GM21447 (cell line): ENCODE measurements around the gene GNG8.

Experiments used
- ATAC-seq: cut with Tn5 transposase; IDR thresholded peaks from one replicate; pipeline ENCODE4 v1.9.1; 2021; ENCODE audit not compliant: unreplicated experiment

The GNG8 gene

DNA sequence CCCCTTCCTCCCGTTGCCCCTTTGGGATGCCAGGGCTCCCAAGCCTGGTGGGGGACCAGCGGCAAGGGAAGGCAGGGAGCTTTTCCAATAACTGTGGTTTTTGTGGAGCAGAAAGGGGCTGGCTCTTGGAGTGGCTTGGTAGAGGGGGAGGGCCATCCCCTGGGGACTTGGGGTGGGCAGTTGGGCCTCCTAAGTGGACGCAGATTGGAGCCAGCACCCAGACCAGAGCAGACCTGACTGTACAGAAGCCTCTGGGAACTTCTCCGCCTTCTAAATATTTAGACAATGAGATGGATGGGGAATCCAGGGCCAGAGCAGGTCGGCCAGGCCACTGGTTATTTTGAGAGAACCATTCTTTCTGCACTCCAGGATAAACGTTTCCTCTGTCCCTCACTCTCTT, 15.3 kb downstream of the GNG8 start:
- ATAC-seq, result no peak

DNA sequence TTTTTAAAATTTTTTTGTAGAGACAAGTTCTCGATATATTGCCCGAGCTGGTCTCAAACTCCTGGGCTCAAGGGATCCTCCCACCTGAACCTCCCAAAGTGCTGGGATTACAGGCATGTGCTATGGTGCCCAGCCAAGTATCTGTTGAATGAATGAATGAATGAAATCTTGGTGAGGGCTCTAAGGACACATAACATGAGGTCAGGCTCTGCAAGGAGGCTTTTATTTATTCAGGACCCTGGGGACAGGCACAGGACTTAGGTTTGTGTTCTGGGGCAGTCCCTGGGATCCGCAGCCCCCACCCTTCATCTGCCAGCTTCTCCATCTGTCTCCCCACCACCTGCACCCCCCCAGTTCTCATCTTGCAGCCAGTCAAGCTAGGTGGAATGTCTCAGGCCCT, 15.7 kb downstream of the GNG8 start:
- ATAC-seq, result no peak

DNA sequence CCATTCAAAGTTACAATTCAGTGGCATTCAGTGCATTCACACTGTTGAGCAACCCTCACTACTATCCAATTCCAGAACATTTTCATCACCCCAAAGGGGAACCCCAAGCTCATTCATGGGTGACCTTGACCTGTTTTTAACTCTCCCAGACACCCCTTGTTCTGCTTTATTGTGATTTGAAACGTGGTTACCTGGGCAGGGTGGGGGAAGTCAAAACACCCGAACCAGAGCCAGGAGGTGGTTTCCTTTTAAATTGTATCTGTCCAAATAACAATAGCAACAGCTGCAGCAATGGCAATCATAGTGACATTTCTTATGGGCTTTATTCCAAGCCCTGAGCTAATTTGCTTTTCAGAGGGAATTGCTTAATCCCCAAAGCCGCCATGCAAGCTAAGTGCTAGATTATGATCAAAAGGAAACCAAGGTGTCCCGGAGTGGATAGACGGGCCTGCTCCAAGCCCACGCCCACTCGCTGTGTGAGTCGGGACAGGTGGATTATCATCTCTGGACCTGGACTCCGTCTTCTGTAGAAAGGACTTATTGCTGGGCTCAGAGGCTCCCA, 17.3 kb downstream of the GNG8 start:
- ATAC-seq, result no peak

DNA sequence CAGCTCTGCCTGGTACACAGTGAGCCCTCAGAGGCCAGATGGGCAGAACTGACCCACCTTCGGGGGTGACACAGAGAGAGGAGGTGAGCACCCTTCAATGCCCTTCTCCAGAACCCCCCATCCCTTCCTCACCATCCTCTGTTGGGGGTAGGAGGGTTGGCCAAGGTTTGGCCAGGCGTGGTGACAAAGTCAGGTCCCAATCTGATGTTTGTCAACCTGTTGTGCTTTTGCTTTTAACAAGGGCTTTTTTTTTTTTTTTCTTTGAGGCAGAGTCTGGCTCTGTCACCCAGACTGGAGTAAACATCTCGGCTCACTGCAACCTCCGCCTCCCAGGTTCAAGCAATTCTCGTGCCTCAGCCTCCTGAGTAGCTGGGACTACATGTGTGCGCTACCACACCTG, 18.4 kb downstream of the GNG8 start:
- ATAC-seq, result no peak

DNA sequence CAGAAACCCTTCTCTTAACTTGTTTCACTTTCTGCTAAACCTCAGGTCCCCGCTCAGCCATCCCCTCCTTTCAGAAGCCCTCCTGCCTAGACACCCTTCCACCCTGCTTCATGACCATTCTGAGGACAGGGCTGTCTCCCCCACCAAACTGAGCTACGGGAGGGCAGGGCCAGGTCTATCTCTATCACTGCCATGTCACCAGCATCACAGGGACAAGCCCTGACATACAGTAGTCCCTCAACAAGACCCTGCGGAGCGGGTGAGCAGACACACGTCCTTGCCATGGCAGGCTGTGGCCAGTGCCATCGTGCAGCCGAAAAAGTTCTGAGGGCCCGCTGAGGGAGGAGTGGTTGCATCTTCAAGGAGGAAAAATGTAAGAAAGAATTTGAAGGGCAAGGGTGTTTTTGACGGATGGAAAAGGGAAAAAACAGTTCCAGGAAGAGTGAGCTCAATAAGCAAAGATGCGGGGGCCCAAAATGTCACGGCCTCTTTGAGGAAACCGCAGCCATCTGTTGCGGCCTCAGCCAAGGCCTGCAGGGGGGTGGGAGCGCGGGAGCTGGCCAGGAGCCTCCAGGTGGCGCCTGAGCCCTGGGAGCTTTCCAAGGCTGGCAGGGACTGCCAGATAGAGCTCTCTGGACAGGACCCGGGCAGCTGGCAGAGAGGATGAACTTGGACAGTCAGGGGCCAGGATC, 19.2 kb downstream of the GNG8 start:
- ATAC-seq, result no peak

DNA sequence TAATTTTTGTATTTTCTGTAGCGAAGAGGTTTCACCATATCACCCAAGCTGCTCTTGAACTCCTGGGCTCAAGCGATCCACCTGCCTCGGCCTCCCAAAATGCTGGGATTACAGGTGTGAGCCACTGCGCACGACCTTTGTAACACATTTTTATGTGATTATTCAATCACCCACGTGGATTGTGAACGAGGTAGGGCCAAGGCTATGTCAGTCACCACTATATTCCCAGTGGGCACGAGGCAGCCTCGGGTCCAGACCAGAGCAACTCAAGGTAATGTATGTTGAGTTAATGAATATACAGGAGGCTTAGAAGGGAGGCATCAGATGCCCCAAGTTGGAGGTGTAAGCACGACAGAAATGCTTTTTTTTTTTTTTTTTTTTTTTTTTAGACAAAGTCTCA, 20.0 kb downstream of the GNG8 start:
- no peak for ATAC-seq

DNA sequence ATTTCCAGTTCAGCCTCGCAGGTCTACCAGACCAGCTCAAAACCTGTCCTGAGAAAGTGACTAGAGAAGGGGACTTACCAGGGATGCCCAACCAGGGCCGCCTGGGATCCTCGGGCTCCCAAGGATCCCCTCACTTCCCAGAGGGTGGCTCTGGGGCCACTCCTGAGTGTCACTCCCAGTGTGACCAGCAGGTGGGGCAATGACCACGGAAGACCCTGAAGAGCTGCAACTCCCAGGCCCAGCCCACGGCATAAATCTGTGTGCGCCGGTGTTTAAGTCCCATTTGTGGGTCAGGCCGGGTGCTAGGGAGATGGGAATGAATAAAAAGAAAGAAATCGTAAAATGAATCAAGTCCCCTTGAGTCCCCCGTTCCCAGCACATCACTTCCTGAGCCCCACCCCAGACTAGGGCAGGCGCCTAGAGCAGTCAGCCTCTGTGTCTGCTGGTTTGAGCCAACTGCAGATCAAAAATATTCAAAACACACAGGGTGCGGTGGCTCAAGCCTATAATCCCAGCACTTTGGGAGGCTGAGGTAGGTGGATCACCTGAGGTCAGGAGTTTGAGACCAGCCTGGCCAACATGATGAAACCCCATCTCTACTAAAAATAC, 21.8 kb downstream of the GNG8 start:
- no peak for ATAC-seq

DNA sequence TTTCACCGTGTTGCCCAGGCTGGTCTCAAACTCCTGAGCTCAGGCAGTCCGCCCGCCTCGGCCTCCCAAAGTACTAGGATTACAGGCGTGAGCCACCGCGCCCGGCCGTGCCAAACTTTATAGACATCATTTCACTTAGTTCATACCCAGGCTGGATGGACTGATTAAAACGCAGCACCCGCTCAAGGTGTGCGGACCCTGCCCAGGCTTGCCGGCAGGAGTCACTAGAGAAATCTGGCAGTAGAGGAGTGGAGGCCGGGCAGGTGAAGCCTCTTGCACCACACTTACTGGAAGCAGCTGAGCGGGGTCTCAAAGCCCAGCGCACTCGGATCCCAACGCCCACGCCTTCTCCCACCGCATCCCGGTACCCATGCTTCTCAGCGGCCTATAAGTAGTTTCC, 22.5 kb downstream of the GNG8 start:
- no peak for ATAC-seq

DNA sequence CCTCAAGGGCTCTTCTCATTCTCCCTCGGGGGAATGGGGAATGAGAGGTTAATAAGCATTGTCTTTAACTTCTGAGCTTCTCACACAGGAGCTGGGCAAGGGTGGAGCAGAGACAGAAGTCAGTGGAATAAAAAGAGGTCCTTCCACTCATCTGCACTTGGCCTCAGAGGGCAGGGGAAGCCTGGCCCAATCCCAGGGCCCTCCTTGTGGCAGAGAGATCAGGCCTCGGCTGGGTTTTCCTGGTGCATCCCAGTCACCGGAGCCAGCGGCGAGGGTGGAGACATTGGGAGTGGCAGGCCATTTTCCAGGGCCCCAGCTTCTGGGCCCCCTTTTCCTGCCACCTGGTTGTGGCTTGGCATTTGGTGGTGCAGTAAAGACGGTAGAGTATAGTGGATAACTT, 24.2 kb downstream of the GNG8 start:
- no peak for ATAC-seq

DNA sequence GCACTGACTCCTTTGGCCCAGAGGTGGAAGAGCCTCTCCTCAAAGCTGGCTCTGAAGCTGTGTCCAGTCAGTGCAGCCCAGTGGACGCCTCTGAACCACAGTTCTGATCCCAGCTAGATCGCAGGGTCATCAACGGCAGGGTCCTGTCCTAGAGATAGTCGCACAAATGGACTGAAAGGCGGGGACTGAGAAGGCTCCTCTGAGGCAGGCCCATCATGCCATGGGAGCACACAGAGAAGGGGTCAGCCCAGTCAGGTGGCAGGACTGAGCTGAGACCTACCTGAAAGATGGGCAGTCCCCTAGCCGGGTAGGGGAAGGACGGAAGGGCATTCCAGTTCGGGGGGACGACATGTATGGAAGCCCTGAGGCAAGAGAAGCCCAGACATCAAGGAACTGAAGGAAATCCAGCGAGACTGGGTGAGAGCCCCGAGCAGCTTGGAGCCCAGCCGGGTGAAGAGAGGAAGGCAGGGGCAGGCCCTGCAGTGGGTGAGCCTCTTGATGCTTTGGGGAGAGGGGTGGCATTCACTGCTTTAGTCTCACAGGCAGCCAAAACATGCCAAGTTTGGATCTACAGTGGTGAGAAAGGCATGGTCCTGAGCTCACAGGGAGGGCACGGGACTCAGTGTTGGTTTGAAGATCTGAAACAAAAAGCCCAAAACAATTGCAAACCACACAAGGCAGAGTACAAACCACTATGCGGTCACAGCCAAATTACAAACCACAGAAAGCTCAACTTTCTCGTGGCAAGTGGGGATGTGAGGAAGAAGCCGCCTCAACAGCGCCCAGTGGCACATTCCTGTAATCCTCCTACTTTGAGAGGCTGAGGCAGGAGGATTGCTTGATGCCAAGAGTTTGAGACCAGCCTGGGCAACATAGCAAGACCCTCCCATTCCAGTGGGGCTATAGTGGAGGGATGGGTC, 24.9 kb downstream of the GNG8 start:
- ATAC-seq, result no peak

DNA sequence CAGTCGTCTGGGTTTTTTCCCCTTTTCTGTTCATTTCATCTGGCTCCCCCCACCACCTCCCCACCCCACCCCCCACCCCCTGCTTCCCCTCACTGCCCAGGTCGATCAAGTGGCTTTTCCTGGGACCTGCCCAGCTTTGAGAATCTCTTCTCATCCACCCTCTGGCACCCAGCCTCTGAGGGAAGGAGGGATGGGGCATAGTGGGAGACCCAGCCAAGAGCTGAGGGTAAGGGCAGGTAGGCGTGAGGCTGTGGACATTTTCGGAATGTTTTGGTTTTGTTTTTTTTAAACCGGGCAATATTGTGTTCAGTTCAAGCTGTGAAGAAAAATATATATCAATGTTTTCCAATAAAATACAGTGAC, 25.6 kb downstream of the GNG8 start:
- no peak for ATAC-seq

DNA sequence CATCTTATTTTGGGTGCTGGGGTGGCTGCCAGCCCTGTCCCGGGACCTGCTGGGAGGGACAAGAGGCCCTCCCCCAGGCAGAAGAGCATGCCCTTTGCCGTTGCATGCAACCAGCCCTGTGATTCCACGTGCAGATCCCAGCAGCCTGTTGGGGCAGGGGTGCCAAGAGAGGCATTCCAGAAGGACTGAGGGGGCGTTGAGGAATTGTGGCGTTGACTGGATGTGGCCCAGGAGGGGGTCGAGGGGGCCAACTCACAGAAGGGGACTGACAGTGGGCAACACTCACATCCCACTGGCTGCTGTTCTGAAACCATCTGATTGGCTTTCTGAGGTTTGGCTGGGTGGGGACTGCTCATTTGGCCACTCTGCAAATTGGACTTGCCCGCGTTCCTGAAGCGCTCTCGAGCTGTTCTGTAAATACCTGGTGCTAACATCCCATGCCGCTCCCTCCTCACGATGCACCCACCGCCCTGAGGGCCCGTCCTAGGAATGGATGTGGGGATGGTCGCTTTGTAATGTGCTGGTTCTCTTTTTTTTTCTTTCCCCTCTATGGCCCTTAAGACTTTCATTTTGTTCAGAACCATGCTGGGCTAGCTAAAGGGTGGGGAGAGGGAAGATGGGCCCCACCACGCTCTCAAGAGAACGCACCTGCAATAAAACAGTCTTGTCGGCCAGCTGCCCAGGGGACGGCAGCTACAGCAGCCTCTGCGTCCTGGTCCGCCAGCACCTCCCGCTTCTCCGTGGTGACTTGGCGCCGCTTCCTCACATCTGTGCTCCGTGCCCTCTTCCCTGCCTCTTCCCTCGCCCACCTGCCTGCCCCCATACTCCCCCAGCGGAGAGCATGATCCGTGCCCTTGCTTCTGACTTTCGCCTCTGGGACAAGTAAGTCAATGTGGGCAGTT, 26.2 kb downstream of the GNG8 start:
- ATAC-seq, result no peak

DNA sequence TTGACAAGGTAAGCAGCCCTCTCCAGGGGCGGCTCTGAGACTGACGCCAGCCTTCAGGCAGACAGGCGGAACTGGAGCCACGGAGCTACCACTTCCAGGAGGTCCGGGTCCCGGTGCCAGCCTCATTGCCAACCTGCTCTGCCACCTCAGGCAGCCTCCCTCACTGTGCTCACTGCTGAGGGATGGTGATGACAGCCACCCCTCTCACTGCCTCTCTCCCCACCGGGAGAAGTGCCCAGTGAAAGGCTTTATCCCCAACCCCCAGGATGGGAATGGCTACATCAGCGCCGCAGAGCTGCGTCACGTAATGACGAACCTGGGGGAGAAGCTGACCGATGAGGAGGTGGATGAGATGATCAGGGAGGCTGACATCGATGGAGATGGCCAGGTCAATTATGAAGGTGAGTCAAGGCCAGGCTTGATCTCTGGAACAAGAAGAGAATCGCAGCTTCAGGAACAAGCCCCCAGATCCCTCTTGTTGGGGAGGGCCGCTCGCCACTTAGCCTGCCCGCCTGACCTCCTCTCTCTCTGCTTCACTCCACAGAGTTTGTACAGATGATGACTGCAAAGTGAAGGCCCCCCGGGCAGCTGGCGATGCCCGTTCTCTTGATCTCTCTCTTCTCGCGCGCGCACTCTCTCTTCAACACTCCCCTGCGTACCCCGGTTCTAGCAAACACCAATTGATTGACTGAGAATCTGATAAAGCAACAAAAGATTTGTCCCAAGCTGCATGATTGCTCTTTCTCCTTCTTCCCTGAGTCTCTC, 27.2 kb downstream of the GNG8 start:
- ATAC-seq, result no peak

DNA sequence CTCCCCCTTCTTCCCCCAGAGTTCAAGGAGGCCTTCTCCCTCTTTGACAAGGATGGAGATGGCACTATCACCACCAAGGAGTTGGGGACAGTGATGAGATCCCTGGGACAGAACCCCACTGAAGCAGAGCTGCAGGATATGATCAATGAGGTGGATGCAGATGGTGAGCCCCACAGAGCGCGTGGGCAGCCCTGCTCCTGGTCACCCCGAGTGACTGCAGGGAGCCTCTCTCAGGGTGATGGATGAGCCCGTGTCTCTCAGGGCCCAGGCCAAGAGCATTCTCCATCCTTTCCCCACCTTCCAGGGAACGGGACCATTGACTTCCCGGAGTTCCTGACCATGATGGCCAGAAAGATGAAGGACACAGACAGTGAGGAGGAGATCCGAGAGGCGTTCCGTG, 27.8 kb downstream of the GNG8 start:
- no peak for ATAC-seq

DNA sequence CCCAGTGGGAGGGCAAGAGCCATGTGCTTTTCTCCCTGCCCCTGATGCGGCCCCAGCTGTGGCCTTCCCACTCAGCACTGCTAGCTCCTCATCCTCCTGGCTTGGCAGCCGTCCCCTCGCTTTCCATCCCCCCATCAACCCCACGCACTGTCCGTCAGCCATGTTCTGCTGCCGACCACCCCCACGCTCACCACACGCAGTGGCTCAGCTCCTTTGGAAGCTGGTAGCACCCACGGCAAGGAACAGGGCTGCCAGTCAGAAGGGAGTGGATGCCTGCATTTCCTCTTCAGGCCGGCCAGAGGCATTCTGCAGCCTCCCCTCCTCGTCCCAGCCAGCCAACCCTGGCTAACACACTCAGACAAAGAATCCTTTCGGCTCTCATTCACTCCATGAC, 28.6 kb downstream of the GNG8 start:
- no peak for ATAC-seq

DNA sequence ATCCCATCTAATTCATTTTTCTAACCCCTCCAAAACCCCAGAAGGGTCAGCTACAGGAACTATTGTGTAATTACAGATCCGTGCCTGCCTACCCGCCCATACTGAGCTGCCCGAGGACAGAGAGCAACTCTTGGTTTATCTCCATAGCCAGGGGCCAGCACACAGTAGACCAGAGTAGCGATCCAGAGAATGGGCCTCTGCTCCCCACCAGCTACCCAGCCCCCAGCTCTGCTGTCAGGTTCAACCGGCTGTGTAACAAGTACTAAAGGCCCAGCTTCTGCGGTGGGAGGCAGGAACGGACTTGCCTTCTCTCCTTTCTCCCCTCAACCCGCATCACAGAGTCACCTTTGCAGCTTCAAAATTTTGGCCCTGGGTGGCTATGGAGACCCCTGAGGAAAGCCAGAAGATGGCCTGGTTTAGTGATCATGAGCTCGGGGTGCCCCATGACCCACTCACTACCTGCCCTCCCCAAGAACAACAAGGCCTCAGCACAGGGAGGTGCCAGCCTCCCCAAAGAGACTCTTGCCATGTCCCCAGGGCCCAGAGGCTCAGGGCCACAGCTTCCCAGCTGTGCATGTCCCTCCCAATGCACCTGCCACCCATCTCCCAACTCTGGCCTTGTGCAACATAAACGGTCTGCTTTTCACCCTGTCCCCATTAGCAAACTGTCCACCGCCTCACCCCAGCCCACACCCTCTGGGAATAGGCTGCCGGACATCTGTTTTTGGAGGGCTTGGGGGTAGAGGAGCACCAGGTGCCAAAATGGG, 29.1 kb downstream of the GNG8 start:
- ATAC-seq, result no peak

DNA sequence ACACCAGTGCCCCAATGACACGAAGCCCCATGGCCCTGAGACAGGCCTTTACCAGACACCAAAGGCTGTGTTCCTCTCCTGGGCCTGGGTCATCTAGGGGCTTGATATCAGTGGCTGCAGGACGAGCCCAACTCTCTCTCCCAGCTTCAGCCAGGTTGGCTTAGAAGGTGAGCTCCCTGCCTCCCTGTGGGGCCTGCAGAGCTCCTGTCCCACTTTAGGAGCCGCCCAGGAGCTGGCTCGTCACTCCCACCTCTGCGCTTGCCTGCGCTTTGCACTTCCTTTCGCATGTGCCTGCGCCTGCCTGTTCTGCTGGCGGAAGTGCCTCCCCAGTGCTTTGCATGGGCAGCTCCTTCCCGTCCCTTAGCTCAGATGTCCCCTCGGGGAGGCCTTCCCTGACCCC, 30.0 kb downstream of the GNG8 start:
- no peak for ATAC-seq

DNA sequence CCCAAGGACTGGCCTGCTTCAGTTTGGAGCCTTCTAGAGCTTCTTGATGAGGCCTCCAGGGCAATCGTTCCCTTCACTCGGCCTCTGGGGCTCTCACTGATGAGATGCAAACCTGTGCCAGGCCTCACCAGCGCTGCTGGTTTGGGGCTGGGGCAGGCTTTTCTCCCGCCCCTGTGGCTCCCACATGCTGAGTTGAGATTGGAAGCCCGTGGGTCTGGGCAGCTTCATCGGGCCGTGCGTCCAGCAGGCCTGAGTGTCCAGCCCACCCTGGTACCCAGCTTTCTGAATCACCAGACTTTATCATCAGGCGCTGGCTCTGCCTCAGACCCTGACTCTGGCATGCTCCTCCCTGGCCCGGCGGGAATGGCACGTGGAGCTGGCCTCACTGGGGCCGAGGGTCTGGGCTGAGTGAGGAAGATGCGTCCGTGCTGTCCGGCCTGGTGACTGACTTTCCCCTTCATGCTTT, 30.6 kb downstream of the GNG8 start:
- no peak for ATAC-seq

DNA sequence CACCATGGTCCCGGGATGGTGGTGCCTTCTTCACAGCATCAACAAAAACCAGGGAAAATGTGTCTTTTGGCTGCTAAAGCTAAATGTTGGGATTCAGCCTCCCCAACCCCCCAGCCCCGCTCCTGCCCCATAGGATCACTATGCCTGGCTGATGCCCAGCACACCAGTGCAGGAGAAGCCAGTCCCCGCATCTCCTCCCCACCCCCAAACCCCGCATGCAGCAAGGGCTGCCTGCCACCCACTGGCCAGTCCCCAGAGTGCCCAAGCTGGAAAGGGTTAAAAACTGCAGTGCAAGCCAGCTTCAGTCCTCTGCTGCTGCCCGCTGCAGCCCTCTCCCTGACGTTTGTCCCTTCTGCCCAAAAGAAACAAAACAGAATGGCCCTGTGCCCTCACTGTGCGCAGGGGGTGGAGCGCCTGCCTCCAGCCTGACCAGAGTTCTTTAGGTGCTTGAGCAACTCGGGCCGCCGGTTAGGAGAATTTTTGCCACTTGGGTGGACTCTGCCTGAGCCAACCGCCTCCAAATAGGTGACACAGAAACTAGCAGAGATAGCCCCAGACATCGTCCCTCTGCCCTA, 31.1 kb downstream of the GNG8 start:
- ATAC-seq, result no peak
